ENCODE measurements around the gene COQ3. TPM values are rescaled to one million over a fixed set of nuclear protein-coding genes. Genes with fewer than 3 reads are reported as not detected.

Gene COQ3
- polyA plus RNA-seq, 1 donor (not counting 4 experiments of a cell fraction or from before 2014, with no cell fraction given), result 21.2 TPM

DNA sequence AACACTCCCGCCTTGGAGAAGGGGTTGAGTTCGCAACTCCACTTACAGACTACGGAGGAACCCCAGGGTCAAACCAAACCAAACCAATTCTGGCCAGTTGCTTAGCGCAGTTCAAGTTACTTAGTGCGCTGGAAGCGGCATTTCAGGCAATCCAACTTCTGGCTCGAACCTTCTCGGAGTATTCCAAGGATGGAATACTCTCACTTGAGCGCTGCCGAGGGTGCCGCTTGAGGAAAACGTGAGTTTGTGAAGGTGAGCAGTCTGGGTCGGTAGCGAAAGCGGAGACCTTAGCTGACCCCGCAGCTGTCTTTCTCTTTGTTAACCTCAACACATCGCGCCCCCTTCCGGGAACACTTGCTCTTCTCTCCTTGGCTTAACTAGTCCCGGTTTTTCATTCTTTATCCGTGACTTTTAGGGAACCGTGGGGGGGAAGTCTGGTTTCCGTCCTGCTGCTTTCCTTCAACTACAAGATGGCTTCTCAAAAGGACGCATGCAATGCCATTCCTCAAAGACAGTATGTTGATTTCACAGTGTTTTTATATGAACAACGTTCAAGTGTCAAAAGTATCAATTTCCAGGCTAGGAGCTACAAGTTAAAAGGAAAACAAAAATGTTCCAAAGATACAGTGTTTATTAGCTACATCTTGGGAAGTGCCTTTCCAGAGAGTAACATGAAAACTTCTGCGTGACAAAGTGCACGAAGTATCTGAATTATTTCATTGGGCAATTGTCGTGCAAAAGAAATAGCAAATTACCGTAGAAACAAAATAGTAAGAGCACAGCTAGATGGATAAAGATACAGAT lies 31.9 kb upstream of the COQ3 start:
- peak overlapping the region; percentile 100 for H3K27ac ChIP-seq (ENCODE audit: control insufficient read depth, insufficient read depth, low read length)
- H3K9me1 ChIP-seq (ENCODE audit: control insufficient read depth, extremely low read depth, insufficient read depth, low read length), result peaks cover 3% of the 10 kb centered on the region
- peak overlapping the region; percentile 85 for H3K4me2 ChIP-seq (ENCODE audit: control insufficient read depth, extremely low read depth, insufficient read depth, low read depth, low read length)
- TF ChIP-seq EZH2 (IDR thresholded peaks at IDR 0.05; ENCODE audit: low read length) (no peak), CTCF (optimal IDR thresholded peaks at IDR 0.05 in 1 of 3, IDR thresholded peaks at IDR 0.05 in 1 of 3, conservative IDR thresholded peaks at IDR 0.05 in 1 of 3; ENCODE audit: extremely low read depth in 1 of 3, insufficient read depth in 2 of 3, low read length in 3 of 3) (peak; percentile 35 to 62 (median 46))
- peak overlapping the region; percentile 100 for H3K9ac ChIP-seq (ENCODE audit: control insufficient read depth, extremely low read depth, insufficient read depth, low read length)
- no peaks in the 10 kb centered on the region for H3K36me3 ChIP-seq (ENCODE audit: control insufficient read depth in 2 of 2, extremely low read depth in 1 of 2, insufficient read depth in 2 of 2, low read length in 2 of 2)
- peak overlapping the region; percentile 94 for H2AFZ ChIP-seq (ENCODE audit: control insufficient read depth, low read length)
- peak overlapping the region; percentile 97 to 100 (median 99) for H3K4me3 ChIP-seq (ENCODE audit: control insufficient read depth in 2 of 3, extremely low read depth in 1 of 3, insufficient read depth in 2 of 3, low read depth in 1 of 3, low read length in 3 of 3)
- H4K20me1 ChIP-seq (ENCODE audit: control insufficient read depth, extremely low read depth, insufficient read depth, low read length), result peaks cover 7% of the 10 kb centered on the region
- no peaks in the 10 kb centered on the region for H3K27me3 ChIP-seq (ENCODE audit: control insufficient read depth, extremely low read depth, insufficient read depth, low read length)
- peak; percentile 60 for DNase-seq (ENCODE audit: low read depth, low spot score)
- H3K4me1 ChIP-seq (ENCODE audit: control insufficient read depth, extremely low read depth, insufficient read depth, low read length), result peaks cover 14% of the 10 kb centered on the region
- peak; percentile 49 for FAIRE-seq
- H3K9me3 ChIP-seq (ENCODE audit: control insufficient read depth, low read depth, low read length), result no peaks in the 10 kb centered on the region
- peaks cover 48% of the 10 kb centered on the region for H3K79me2 ChIP-seq (ENCODE audit: control insufficient read depth, insufficient read depth, low read length)
- dilution Hi-C loops (cut with MboI; ENCODE audit: extremely low pct_ligation_motif_present, low sequenced_read_pairs), result no loop called here

- FAIRE-seq (peak; percentile 71), DNase-seq (ENCODE audit: low read depth, low spot score) (peak; percentile 83)
- Histone ChIP-seq H3K9ac (ENCODE audit: control insufficient read depth, extremely low read depth, insufficient read depth, low read length) (peak within 1 kb of the TSS; percentile 100), H3K4me3 (ENCODE audit: control insufficient read depth in 2 of 3, extremely low read depth in 1 of 3, insufficient read depth in 2 of 3, low read depth in 1 of 3, low read length in 3 of 3) (peak within 1 kb of the TSS; percentile 97 to 100 (median 99)), H3K27ac (ENCODE audit: control insufficient read depth, insufficient read depth, low read length) (peak within 1 kb of the TSS; percentile 100), H3K4me2 (ENCODE audit: control insufficient read depth, extremely low read depth, insufficient read depth, low read depth, low read length) (peak within 1 kb of the TSS; percentile 87), H3K79me2 (ENCODE audit: control insufficient read depth, insufficient read depth, low read length) (peaks cover 56% of the 10 kb centered on the region), H3K4me1 (ENCODE audit: control insufficient read depth, extremely low read depth, insufficient read depth, low read length) (peaks cover 14% of the 10 kb centered on the region), H3K36me3 (ENCODE audit: control insufficient read depth in 2 of 2, extremely low read depth in 1 of 2, insufficient read depth in 2 of 2, low read length in 2 of 2) (no peaks in the 10 kb centered on the region), H3K9me3 (ENCODE audit: control insufficient read depth, low read depth, low read length) (no peaks in the 10 kb centered on the region), H3K27me3 (ENCODE audit: control insufficient read depth, extremely low read depth, insufficient read depth, low read length) (no peaks in the 10 kb centered on the region), H4K20me1 (ENCODE audit: control insufficient read depth, extremely low read depth, insufficient read depth, low read length) (peaks cover 9% of the 10 kb centered on the region), H2AFZ (ENCODE audit: control insufficient read depth, low read length) (peak within 1 kb of the TSS; percentile 100), H3K9me1 (ENCODE audit: control insufficient read depth, extremely low read depth, insufficient read depth, low read length) (peaks cover 3% of the 10 kb centered on the region)
- no peak for TF ChIP-seq EZH2 (IDR thresholded peaks at IDR 0.05; ENCODE audit: low read length)
- no peak for TF ChIP-seq CTCF (optimal IDR thresholded peaks at IDR 0.05 in 1 of 3, IDR thresholded peaks at IDR 0.05 in 1 of 3, conservative IDR thresholded peaks at IDR 0.05 in 1 of 3; ENCODE audit: extremely low read depth in 1 of 3, insufficient read depth in 2 of 3, low read length in 3 of 3)
- dilution Hi-C loops (cut with MboI; ENCODE audit: extremely low pct_ligation_motif_present, low sequenced_read_pairs), result no loop called here
Observed at GRCh38 chr6:99424761-99425646, 31.0 kb upstream of the COQ3 start, which contains the start of gene PNISR. Gene PNISR (minus strand): TSS chr6:99425308. CDS start chr6:99414659, 10,649 bp downstream.

Data from keratinocyte (primary cell).